Astrocyte of the spinal cord (primary cell): ENCODE results near the gene OR6C65.
"Not testable (repeated sequence)": the region's sequence is repeated elsewhere in the genome, so short reads cannot be mapped to it uniquely, and the experiment has no call there.

Experiments
- DNase-seq: peaks from one replicate; pipeline ENCODE4 v3.0.0; 2011; ENCODE audit warnings: low read depth, low spot score
- H3K4me3 ChIP-seq: 2 replicates; pipeline ENCODE4 v1.5.1; 2011; ENCODE audit warnings: low read depth, mild to moderate bottlenecking, low read length, moderate library complexity
- in situ Hi-C: cut with HindIII; loops from 2 replicates; pipeline ENCODE4 v1.10.0; 2017; ENCODE audit warnings: low sequenced_read_pairs
- TF ChIP-seq, protein P1 (sequence below): IDR thresholded peaks from 2 replicates; pipeline ENCODE4 v1.5.1; 2012; ENCODE audit warnings: low read depth, mild to moderate bottlenecking, low read length, inconsistent platforms

The OR6C65 gene

DNA sequence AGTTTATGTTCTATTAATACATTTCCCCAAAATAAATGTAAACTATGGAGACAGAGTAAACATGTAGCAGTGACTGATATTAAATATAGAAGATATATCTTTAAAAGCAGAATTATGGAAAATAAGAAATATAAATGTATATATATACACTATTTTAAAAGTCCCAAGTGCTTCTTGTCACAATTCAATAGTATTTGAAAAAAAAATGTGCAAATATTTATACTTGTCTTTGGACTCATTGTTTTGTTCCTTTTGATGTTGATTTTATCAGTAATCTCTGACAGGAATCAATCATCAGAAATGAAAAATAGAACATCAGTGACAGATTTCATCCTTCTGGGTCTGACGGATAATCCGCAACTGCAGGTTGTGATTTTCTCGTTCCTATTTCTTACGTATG, 25.6 kb downstream of the OR6C65 start, which contains the start of gene OR6C76:
Gene OR6C76, plus strand, starts transcription at position 301 of the 400 bp plus-strand sequence. Its CDS starts 0 bp downstream, at position 301.
- no peak within 1 kb of the TSS for H3K4me3 ChIP-seq
- DNase-seq, result no peak
- in situ Hi-C loops, result no loop called here
- TF ChIP-seq, protein P1, sequence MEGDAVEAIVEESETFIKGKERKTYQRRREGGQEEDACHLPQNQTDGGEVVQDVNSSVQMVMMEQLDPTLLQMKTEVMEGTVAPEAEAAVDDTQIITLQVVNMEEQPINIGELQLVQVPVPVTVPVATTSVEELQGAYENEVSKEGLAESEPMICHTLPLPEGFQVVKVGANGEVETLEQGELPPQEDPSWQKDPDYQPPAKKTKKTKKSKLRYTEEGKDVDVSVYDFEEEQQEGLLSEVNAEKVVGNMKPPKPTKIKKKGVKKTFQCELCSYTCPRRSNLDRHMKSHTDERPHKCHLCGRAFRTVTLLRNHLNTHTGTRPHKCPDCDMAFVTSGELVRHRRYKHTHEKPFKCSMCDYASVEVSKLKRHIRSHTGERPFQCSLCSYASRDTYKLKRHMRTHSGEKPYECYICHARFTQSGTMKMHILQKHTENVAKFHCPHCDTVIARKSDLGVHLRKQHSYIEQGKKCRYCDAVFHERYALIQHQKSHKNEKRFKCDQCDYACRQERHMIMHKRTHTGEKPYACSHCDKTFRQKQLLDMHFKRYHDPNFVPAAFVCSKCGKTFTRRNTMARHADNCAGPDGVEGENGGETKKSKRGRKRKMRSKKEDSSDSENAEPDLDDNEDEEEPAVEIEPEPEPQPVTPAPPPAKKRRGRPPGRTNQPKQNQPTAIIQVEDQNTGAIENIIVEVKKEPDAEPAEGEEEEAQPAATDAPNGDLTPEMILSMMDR, result no peak

DNA sequence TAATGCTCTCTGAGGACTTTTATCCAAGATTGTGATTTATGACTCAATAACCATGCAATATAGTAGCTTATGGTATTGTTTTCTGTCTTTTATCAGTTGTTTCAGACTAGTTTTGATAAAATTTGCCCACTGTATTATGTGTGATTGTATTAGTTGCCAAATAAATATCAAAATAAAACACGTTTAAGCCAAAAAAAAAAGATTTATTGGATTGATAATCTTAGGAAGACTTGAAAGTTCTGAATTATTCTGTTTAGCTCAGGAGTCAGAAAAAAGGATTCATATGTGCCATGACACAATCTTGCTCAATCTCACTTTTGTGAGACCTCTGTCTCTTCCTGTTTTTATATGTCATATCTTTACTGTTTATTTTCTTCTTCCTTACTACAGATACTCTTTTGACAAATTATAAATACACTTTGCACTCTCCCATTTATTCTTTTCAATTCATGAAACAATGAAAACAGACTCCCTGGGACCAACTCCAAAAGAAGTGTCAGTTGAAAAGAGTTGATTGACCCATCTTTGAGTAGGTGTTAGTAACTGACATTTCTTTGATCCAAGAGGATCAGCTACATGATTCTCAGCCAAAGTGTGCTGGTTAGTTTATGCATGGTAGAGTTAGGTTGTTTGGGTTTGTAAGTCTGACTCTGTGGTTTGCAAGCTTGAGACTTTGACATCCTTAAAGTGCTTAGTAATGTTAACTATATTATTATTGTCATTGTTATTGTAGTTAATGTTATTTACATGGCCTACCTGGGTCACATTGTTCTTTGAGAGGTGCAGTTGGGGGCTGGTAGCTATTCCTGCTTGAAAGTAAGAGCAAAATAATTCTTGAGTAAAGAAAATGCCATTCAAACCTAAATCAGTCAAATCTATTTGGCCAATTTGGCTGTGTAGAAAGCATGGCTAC, 28.3 kb downstream of the OR6C65 start:
- TF ChIP-seq, protein P1, result no peak
- no peak overlapping the region for H3K4me3 ChIP-seq
- DNase-seq, result no peak
- in situ Hi-C loops, result no loop called here

DNA sequence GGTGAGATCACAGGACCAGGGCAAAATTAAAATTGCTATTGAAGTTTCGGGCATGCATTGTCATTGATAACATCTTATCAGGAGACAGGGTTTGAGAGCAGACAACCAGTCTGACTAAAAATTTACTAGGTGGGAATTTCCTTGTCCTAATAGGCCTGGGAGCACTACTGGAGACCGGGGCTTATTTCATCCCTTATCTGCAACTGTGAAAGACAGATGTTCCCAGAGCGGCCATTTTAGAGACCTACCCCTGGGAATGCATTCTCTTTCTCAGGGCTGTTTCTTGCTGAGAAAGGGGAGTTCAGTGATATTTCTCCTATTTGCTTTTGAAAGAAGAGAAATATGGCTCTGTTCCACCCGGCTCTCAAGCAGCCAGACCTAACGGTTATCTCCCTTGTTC, 40.9 kb downstream of the OR6C65 start:
- in situ Hi-C loops, H3K4me3 ChIP-seq, DNase-seq: not testable (repeated sequence)

DNA sequence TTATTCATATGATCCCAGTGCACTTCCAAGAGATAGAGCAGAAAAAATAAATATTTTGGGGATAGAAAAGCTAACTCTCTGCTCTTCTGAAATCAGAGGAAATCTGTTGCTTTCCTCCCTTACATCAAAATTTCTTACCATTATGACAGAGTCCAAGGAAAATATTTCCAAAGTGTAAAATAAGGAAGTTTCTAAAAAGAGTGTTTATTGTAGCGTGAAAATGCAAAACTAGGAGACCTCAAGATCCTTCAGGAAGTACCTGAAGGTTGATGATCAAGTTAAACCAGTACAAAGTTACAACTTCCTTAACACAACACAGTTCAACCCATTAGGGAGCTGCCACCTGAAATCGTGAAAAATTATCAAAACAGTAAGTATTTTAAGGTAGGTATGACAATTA, 43.4 kb downstream of the OR6C65 start, which contains the start of gene OR6C2:
Gene OR6C2, plus strand, starts transcription at position 301 of the 400 bp plus-strand sequence. CDS start 8,138 bp downstream, outside the sequence.
- TF ChIP-seq, protein P1, result no peak
- DNase-seq, result no peak
- in situ Hi-C loops, result no loop called here
- H3K4me3 ChIP-seq, result no peak within 1 kb of the TSS

DNA sequence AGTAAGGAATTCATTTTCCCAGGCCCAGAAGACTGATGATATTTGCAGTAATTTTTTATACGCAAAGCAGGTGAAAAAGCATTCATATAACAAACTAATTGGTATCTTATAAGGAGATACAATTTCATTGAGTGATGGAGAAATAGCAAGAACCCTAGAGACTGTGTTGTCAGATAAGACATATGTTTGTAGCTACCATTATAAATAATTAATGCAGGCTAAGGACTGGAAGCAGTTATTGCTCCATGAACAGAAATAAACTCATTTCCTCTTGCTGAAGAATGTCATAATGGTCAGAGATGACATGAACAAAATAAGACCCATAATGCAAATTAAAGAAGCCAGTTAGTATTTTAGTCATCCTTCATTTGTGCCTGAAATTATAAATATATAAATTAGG, 45.0 kb downstream of the OR6C65 start:
- TF ChIP-seq, protein P1, result no peak
- in situ Hi-C loops, result no loop called here
- DNase-seq, result no peak
- H3K4me3 ChIP-seq, result no peak overlapping the region

DNA sequence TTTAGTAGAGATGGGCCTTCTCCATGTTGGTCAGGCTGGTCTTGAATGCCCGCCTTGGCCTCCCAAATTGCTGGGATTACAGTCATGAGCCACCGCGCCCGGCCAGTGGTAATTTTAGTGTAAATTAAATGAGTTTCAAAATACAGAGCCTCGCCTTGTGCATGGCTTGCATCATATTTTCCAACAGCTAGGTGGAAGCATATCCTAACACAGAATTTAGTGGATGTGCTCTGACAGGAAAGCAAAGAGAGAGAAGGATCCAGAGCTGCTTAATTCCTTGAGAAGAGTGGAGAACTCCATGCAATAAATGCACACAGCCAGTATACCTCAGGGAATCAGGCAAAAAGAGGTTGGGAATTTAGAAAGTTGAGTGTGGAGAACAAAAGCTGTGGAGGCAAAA, 46.0 kb downstream of the OR6C65 start:
- TF ChIP-seq, protein P1, result no peak
- in situ Hi-C loops, result no loop called here

DNA sequence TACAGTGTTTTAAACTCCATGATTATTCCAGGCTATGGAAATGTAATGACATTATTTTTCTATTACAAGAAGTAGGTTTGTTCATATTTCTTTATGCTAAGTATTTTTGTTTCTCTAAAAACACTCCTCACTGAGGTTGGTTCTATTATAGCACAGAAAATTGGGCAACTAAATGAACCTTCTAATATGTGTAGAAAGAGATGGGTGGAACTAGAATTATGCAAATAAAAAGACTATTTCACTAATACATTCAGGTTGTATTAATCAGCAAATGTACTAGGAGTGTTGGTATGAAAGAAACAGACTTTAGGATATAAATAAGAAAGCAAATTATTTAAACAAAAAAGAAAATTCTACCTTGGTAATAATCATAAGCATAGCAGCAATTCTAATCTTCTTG, 48.5 kb downstream of the OR6C65 start:
- DNase-seq, result no peak
- in situ Hi-C loops, result no loop called here
- H3K4me3 ChIP-seq, result no peak overlapping the region
- TF ChIP-seq, protein P1, result no peak

More for the DNA sequence above, 46.0 kb downstream of the OR6C65 start:
- DNase-seq, result no peak
- no peak overlapping the region for H3K4me3 ChIP-seq
